HepG2 (cell line): ENCODE measurements around the gene DNAH9. TPM values are rescaled to one million over a fixed set of nuclear protein-coding genes. Genes with fewer than 3 reads are reported as not detected.

ENCODE experiments used
- RELA ChIP-seq: sonication (generic); formaldehyde crosslinking; IDR thresholded peaks from 2 replicates; pipeline ENCODE4 v1.4.0; 2020; ENCODE audit warnings: missing genetic modification reagents
- polyA plus RNA-seq, 8 experiments: library from polyadenylated mRNA; depleted of rRNA in 3 of 8; stranded (reverse) in 7 of 8; unstranded in 1 of 8; fragments of >200 nt; fragmentation: Illumina TruSeq in 4 of 8; extraction: Trizol in 4 of 8; gene quantifications; 2 replicates each; pipeline versions ENCODE4 v1.2.1 to v1.2.3, GENCODE V29; 2011 to 2016; ENCODE audit warnings: low read depth in 4 of 8, missing spikeins in 1 of 8, mixed read lengths in 1 of 8; ENCODE audit not compliant: insufficient read depth in 1 of 8
- total RNA-seq, 5 experiments: library from RNA; depleted of rRNA; stranded (reverse); fragments of >200 nt; fragmentation: Illumina TruSeq; extraction: Trizol; gene quantifications; 2 replicates each; pipeline ENCODE4 v1.2.3, GENCODE V29; 2016; ENCODE audit warnings: low read depth in 1 of 5
- TF ChIP-seq, protein P1 (sequence below): sonication (generic); formaldehyde crosslinking; IDR thresholded peaks from 2 replicates; pipeline ENCODE4 v1.5.0; 2020; ENCODE audit warnings: mild to moderate bottlenecking, missing genetic modification reagents, borderline replicate concordance

DNAH9 gene
- total and polyA plus RNA-seq, 2 of the 13 experiments (the other 11 are each of a cell fraction or from before 2014, with no cell fraction given) = not detected

DNA sequence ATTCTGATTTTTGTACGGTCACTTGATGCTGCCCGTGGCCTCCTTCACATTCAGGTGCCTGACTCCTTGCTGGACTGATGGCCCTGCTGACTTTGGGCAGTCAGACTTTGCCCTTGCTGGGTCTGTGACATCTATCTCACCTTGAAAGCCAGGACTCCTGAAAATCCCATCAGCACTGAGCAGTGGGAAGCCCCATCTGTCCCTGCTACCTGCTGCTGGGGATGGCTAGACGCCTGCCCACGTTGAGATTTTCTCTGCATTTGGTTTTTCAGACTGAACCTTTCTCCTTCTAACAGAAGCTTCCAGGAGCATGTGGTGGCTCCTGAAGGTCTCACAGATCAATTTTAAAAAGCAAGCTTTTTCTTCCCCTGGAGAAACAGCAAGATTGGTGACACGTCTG, 409.2 kb downstream of the DNAH9 start (continued):
- TF ChIP-seq, protein P1, sequence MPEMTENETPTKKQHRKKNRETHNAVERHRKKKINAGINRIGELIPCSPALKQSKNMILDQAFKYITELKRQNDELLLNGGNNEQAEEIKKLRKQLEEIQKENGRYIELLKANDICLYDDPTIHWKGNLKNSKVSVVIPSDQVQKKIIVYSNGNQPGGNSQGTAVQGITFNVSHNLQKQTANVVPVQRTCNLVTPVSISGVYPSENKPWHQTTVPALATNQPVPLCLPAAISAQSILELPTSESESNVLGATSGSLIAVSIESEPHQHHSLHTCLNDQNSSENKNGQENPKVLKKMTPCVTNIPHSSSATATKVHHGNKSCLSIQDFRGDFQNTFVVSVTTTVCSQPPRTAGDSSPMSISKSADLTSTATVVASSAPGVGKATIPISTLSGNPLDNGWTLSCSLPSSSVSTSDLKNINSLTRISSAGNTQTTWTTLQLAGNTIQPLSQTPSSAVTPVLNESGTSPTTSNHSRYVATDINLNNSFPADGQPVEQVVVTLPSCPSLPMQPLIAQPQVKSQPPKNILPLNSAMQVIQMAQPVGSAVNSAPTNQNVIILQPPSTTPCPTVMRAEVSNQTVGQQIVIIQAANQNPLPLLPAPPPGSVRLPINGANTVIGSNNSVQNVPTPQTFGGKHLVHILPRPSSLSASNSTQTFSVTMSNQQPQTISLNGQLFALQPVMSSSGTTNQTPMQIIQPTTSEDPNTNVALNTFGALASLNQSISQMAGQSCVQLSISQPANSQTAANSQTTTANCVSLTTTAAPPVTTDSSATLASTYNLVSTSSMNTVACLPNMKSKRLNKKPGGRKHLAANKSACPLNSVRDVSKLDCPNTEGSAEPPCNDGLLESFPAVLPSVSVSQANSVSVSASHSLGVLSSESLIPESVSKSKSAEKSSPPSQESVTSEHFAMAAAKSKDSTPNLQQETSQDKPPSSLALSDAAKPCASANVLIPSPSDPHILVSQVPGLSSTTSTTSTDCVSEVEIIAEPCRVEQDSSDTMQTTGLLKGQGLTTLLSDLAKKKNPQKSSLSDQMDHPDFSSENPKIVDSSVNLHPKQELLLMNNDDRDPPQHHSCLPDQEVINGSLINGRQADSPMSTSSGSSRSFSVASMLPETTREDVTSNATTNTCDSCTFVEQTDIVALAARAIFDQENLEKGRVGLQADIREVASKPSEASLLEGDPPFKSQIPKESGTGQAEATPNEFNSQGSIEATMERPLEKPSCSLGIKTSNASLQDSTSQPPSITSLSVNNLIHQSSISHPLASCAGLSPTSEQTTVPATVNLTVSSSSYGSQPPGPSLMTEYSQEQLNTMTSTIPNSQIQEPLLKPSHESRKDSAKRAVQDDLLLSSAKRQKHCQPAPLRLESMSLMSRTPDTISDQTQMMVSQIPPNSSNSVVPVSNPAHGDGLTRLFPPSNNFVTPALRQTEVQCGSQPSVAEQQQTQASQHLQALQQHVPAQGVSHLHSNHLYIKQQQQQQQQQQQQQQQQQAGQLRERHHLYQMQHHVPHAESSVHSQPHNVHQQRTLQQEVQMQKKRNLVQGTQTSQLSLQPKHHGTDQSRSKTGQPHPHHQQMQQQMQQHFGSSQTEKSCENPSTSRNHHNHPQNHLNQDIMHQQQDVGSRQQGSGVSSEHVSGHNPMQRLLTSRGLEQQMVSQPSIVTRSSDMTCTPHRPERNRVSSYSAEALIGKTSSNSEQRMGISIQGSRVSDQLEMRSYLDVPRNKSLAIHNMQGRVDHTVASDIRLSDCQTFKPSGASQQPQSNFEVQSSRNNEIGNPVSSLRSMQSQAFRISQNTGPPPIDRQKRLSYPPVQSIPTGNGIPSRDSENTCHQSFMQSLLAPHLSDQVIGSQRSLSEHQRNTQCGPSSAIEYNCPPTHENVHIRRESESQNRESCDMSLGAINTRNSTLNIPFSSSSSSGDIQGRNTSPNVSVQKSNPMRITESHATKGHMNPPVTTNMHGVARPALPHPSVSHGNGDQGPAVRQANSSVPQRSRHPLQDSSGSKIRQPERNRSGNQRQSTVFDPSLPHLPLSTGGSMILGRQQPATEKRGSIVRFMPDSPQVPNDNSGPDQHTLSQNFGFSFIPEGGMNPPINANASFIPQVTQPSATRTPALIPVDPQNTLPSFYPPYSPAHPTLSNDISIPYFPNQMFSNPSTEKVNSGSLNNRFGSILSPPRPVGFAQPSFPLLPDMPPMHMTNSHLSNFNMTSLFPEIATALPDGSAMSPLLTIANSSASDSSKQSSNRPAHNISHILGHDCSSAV = no peak
- TF ChIP-seq RELA (CRISPR knock-in tag) = no peak
